HCT116 (cell line): ENCODE measurements around the gene ECSCR. TPM values are rescaled to one million over a fixed set of nuclear protein-coding genes. Genes with fewer than 3 reads are reported as not detected.

Experiments used
- ATAC-seq: fragments of 200-7000 bp; cut with Tn5 transposase; 2 replicates; pipeline ENCODE4 v1.9.1; 2020; ENCODE audit warnings: mild to moderate bottlenecking, moderate library complexity
- BruUV-seq: library from RNA; stranded (reverse); fragments of 400-500 nt; replicated peaks from 2 replicates; lab custom pipeline; 2021; lab: Mats Ljungman, UMichigan
- CTCF ChIA-PET: fragments of 300-600 bp; sonication (Branson Sonifier 250); formaldehyde crosslinking; loops from one replicate; lab custom pipeline; 2021; ENCODE audit warnings: antibody characterized with exemption; lab: Charles Lee
- POLR2A ChIA-PET: fragments of 300-600, 350-600 bp; sonication (Branson Sonifier 250); formaldehyde crosslinking; loops from one replicate; lab custom pipeline; 2021; ENCODE audit warnings: antibody characterized with exemption; lab: Charles Lee
- RAD21 ChIA-PET, 2 experiments: fragments of 300-600 bp; sonication (Branson Sonifier 250); formaldehyde crosslinking; loops; one replicate each; lab custom pipeline; 2023; ENCODE audit warnings: low total read pairs in 2 of 2; ENCODE audit not compliant: uncharacterized antibody in 2 of 2, unreplicated experiment in 2 of 2, low non-redundant PET in 1 of 2; lab: Charles Lee
- DNase-seq: peaks from one replicate; pipeline ENCODE4 v3.0.0-alpha.2; 2010; ENCODE audit warnings: low read depth, low spot score
- H2AFZ ChIP-seq: fragments of 200-600 bp; shearing (Covaris generic), sonication (generic); 2 replicates; pipeline ENCODE4 v1.6.1; 2017; ENCODE audit warnings: low read depth, mixed run types, mixed read lengths, antibody characterized with exemption, low read length; ENCODE audit not compliant: poor library complexity, severe bottlenecking
- H3K27ac ChIP-seq: 2 replicates; pipeline ENCODE4 v1.5.1; 2012; ENCODE audit warnings: low read depth, low read length
- H3K27me3 ChIP-seq: fragments of 200-600 bp; sonication (generic); 2 replicates; pipeline ENCODE4 v1.6.1; 2016; ENCODE audit warnings: mixed run types, low read length, mixed read lengths; ENCODE audit not compliant: insufficient read depth
- H3K36me3 ChIP-seq, 2 experiments: fragments of 200-500 bp in 1 of 2; fragments of 200-600 bp in 1 of 2; sonication (Bioruptor generic) in 1 of 2; sonication (generic) in 1 of 2; 2 replicates each; pipeline versions ENCODE4 v1.5.1 to v1.6.1; 2014 to 2016; ENCODE audit warnings: low read length in 2 of 2, inconsistent platforms in 1 of 2, mixed read lengths in 1 of 2, mixed run types in 1 of 2; ENCODE audit not compliant: insufficient read depth in 2 of 2, control insufficient read depth in 1 of 2
- H3K4me1 ChIP-seq, 2 experiments: fragments of 200-600 bp in 1 of 2; sonication (generic) in 1 of 2; 2 replicates each; pipeline versions ENCODE4 v1.5.1 to v1.6.1; 2012 to 2017; ENCODE audit warnings: low read length in 2 of 2, inconsistent platforms in 1 of 2, mild to moderate bottlenecking in 1 of 2, mixed read lengths in 1 of 2, mixed run types in 1 of 2, moderate library complexity in 1 of 2; ENCODE audit not compliant: insufficient read depth in 2 of 2, control insufficient read depth in 1 of 2
- H3K4me2 ChIP-seq: fragments of 200-600 bp; sonication (generic); 2 replicates; pipeline ENCODE4 v1.6.1; 2017; ENCODE audit warnings: mixed run types, low read length, mixed read lengths
- H3K4me3 ChIP-seq, 2 experiments: fragments of 200-600 bp in 1 of 2; sonication (generic) in 1 of 2; replicated peaks in 1 of 2; 2 replicates each; pipeline ENCODE4 v1.5.1; 2011 to 2016; ENCODE audit warnings: low read length in 2 of 2, control low read depth in 1 of 2, low read depth in 1 of 2, mild to moderate bottlenecking in 1 of 2, mixed read lengths in 1 of 2, mixed run types in 1 of 2
- H3K79me2 ChIP-seq: fragments of 200-600 bp; sonication (generic); 2 replicates; pipeline ENCODE4 v1.6.1; 2017; ENCODE audit warnings: mild to moderate bottlenecking, mixed run types, low read length, moderate library complexity, mixed read lengths; ENCODE audit not compliant: insufficient read depth
- H3K9ac ChIP-seq: fragments of 200-600 bp; sonication (generic); 2 replicates; pipeline ENCODE4 v1.6.1; 2016; ENCODE audit warnings: low read length, mixed read lengths
- H3K9me2 ChIP-seq: fragments of 200-600 bp; sonication (generic), shearing (Covaris generic); 2 replicates; pipeline ENCODE4 v1.6.1; 2017; ENCODE audit warnings: mixed run types, mild to moderate bottlenecking, moderate library complexity; ENCODE audit not compliant: insufficient read depth
- H3K9me3 ChIP-seq, 2 experiments: fragments of 200-500 bp in 1 of 2; fragments of 200-600 bp in 1 of 2; sonication (Bioruptor generic) in 1 of 2; sonication (generic) in 1 of 2; 2 replicates each; pipeline ENCODE4 v1.6.1; 2014 to 2017; ENCODE audit warnings: low read length in 2 of 2, mixed read lengths in 2 of 2, inconsistent platforms in 1 of 2, low read depth in 1 of 2, mild to moderate bottlenecking in 1 of 2, mixed run types in 1 of 2, moderate library complexity in 1 of 2; ENCODE audit not compliant: control insufficient read depth in 1 of 2, insufficient read depth in 1 of 2
- H4K20me1 ChIP-seq: fragments of 200-600 bp; sonication (generic), shearing (Covaris generic); 2 replicates; pipeline ENCODE4 v1.6.1; 2017; ENCODE audit warnings: mixed run types, mild to moderate bottlenecking, moderate library complexity; ENCODE audit not compliant: insufficient read depth
- CBX3 ChIP-seq: IDR thresholded peaks from 2 replicates; pipeline ENCODE4 v1.6.1; 2012; ENCODE audit warnings: low read depth
- CEBPB ChIP-seq: IDR thresholded peaks from 2 replicates; pipeline ENCODE4 v1.6.1; 2012; ENCODE audit warnings: low read depth
- EZH2phosphoT487 ChIP-seq: fragments of 200-600 bp; IDR thresholded peaks from 2 replicates; pipeline ENCODE4 v1.6.1; 2018; ENCODE audit warnings: antibody characterized with exemption, borderline replicate concordance
- JUND ChIP-seq: IDR thresholded peaks from 2 replicates; pipeline ENCODE4 v1.6.1; 2012
- POLR2AphosphoS5 ChIP-seq: IDR thresholded peaks from 2 replicates; pipeline ENCODE4 v1.6.1; 2011; ENCODE audit warnings: mild to moderate bottlenecking, low read depth, low read length, moderate library complexity
- RAD21 ChIP-seq: IDR thresholded peaks from 2 replicates; pipeline ENCODE4 v1.6.1; 2012; ENCODE audit warnings: low read depth, mild to moderate bottlenecking
- SIN3A ChIP-seq: IDR thresholded peaks from 2 replicates; pipeline ENCODE4 v1.6.1; 2012; ENCODE audit warnings: low read depth
- SP1 ChIP-seq: IDR thresholded peaks from 2 replicates; pipeline ENCODE4 v1.6.1; 2012; ENCODE audit warnings: low read depth
- YY1 ChIP-seq: IDR thresholded peaks from 2 replicates; pipeline ENCODE4 v1.6.1; 2011; ENCODE audit warnings: low read length, low read depth, moderate library complexity, mild to moderate bottlenecking; ENCODE audit not compliant: insufficient replicate concordance; ENCODE audit errors: extremely low read depth
- ZFX ChIP-seq: fragments of 450-650 bp; IDR thresholded peaks from 2 replicates; pipeline ENCODE4 v1.6.1; 2017
- ZNF274 ChIP-seq: fragments of 200-500 bp; sonication (Bioruptor generic); IDR thresholded peaks from 2 replicates; pipeline ENCODE4 v1.6.1; 2014; ENCODE audit warnings: mild to moderate bottlenecking, low read depth, low read length, inconsistent platforms
- intact Hi-C: fragments of 100-400 bp; cut with micrococcal nuclease; formaldehyde crosslinking; loops from 2 replicates; pipeline ENCODE4 v1.10.0; 2022
- total RNA-seq: library from RNA; stranded (reverse); gene quantifications from one replicate; pipeline ENCODE4 v1.2.1, GENCODE V29; 2021; ENCODE audit not compliant: unreplicated experiment
- TF ChIP-seq, protein P1 (sequence below): IDR thresholded peaks from 2 replicates; pipeline ENCODE4 v1.6.1; 2012
- TF ChIP-seq, protein P2 (sequence below), 3 experiments: fragments of 200-600 bp in 1 of 3; sonication (generic) in 1 of 3; IDR thresholded peaks in 2 of 3; conservative IDR thresholded peaks in 1 of 3; 2 replicates each; pipeline ENCODE4 v1.5.1; 2012 to 2017; ENCODE audit warnings: low read depth in 2 of 3, low read length in 2 of 3, antibody characterized with exemption in 1 of 3, borderline replicate concordance in 1 of 3, control low read depth in 1 of 3, mild to moderate bottlenecking in 1 of 3, mixed read lengths in 1 of 3, mixed run types in 1 of 3, moderate library complexity in 1 of 3; ENCODE audit not compliant: insufficient read depth in 1 of 3
- TF ChIP-seq, protein P3 (sequence below): IDR thresholded peaks from 2 replicates; pipeline ENCODE4 v1.6.1; 2012
- TF ChIP-seq, protein P4 (sequence below): IDR thresholded peaks from 2 replicates; pipeline ENCODE4 v1.6.1; 2011; ENCODE audit warnings: mild to moderate bottlenecking, low read length, moderate library complexity; ENCODE audit not compliant: insufficient replicate concordance; ENCODE audit errors: extremely low read depth

Gene ECSCR
- total RNA-seq, 1 experiment from 2014 or later = not detected

DNA sequence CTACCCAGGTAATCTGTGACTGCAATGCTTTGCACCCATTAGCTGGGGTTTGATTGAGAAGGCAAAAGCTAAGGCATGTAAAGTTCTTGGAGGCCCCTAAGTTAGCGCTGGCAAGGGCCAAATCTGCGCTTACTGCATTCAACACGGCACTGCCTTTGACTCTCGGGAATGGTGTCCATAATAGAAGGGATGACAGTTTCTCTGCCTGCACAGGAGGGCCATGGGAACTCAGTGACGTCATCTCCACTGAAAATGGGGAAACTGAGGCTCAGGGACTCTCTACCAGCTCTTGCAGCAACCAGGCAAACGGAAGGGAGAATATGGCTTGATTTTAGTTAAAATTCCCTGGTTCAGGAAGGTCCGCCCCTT lies 59.1 kb downstream of the ECSCR start:
- Histone ChIP-seq H3K79me2 (no peaks in the 10 kb centered on the region), H3K4me3 (peak overlapping the region; percentile 49 to 58), H3K9ac (peak overlapping the region; percentile 64), H3K27ac (peak overlapping the region; percentile 92), H3K4me2 (peak overlapping the region; percentile 70), H3K27me3 (no peaks in the 10 kb centered on the region), H3K9me2 (no peaks in the 10 kb centered on the region), H3K4me1 (peaks cover 11 to 19% of the 10 kb centered on the region in 2 experiments), H2AFZ (no peak overlapping the region), H3K9me3 (no peaks in the 10 kb centered on the region), H4K20me1 (no peaks in the 10 kb centered on the region), H3K36me3 (no peaks in the 10 kb centered on the region)
- ATAC-seq (peak; percentile 11), DNase-seq (no peak)
- TF ChIP-seq POLR2AphosphoS5 (peak; percentile 17; the same call in 1 of the 2 replicates), SP1 (no peak), SIN3A (0 out of 2 replicates have a peak, but pooled peaks have one; percentile 37), RAD21 (no peak)
- ChIA-PET RAD21 (no interaction called here), POLR2A (interaction anchor here (1.0 kb wide), 2 partner anchors 11 to 109 kb away, joined by 3 to 4 read pairs; partner anchors contain the start of gene MATR3), CTCF (interaction anchor here (0.6 to 1.8 kb wide), 9 partner anchors 10 to 565 kb away, joined by 3 to 4 read pairs (median 3); no protein-coding TSS in a partner anchor)
- BruUV-seq = TSS peak; percentile 87
- intact Hi-C loops = no loop called here

DNA sequence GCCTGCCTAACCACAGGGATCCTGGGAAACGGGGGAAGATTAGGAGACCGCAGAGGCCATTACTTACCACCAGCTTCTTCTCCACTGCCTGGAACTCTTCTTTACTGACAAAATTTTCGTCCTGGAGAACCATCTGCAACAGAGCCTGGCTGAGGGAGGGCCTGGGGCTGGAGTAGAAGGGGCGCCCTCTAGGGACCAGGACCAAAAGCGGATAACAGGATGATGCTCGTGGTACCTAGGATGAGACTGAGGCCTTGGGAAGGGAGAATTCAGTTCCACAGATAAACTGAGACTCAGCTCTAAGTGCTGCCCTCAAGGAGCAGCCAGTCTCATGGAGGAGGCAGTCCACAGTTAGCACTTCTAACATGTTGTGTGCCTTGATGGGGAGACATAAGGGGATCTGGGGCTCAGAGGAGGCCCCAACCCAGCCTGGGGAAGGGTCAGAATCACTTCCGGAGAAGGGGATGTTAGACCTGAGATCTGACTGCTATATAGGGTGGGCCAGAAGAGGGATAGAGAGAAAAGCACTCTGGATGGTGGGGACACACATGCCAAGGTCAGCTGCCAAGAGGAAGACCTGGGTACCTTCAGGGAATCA lies 59.9 kb downstream of the ECSCR start:
- peak overlapping the region; percentile 92; the same call in 1 of the 2 replicates for H3K27ac ChIP-seq
- intact Hi-C loops = no loop called here
- H3K4me1 ChIP-seq = peaks cover 11 to 24% of the 10 kb centered on the region in 2 experiments
- peak; percentile 19 for DNase-seq
- H2AFZ ChIP-seq = no peak overlapping the region
- no peaks in the 10 kb centered on the region for H4K20me1 ChIP-seq
- TF ChIP-seq JUND = no peak
- TF ChIP-seq EZH2phosphoT487 = no peak
- TF ChIP-seq, protein P1, sequence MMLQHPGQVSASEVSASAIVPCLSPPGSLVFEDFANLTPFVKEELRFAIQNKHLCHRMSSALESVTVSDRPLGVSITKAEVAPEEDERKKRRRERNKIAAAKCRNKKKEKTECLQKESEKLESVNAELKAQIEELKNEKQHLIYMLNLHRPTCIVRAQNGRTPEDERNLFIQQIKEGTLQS = no peak
- no peak for TF ChIP-seq ZNF274
- TF ChIP-seq CBX3 = peak; percentile 29; the same call in 1 of the 2 replicates
- TF ChIP-seq SIN3A = no peak
- peak; percentile 9 for TF ChIP-seq YY1
- TF ChIP-seq, protein P2, sequence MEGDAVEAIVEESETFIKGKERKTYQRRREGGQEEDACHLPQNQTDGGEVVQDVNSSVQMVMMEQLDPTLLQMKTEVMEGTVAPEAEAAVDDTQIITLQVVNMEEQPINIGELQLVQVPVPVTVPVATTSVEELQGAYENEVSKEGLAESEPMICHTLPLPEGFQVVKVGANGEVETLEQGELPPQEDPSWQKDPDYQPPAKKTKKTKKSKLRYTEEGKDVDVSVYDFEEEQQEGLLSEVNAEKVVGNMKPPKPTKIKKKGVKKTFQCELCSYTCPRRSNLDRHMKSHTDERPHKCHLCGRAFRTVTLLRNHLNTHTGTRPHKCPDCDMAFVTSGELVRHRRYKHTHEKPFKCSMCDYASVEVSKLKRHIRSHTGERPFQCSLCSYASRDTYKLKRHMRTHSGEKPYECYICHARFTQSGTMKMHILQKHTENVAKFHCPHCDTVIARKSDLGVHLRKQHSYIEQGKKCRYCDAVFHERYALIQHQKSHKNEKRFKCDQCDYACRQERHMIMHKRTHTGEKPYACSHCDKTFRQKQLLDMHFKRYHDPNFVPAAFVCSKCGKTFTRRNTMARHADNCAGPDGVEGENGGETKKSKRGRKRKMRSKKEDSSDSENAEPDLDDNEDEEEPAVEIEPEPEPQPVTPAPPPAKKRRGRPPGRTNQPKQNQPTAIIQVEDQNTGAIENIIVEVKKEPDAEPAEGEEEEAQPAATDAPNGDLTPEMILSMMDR (IDR thresholded peaks at IDR 0.05 in 2 of 3, conservative IDR thresholded peaks at IDR 0.05 in 1 of 3; ENCODE audit: borderline replicate concordance in 1 of 3, insufficient read depth in 1 of 3, low read depth in 2 of 3, low read length in 2 of 3) = peak; percentile 38 to 82 (median 81); a peak in 5 of 6 replicates
- TF ChIP-seq, protein P3, sequence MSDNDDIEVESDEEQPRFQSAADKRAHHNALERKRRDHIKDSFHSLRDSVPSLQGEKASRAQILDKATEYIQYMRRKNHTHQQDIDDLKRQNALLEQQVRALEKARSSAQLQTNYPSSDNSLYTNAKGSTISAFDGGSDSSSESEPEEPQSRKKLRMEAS = no peak
- TF ChIP-seq CEBPB = no peak
- no peak for TF ChIP-seq ZFX
- TF ChIP-seq, protein P4, sequence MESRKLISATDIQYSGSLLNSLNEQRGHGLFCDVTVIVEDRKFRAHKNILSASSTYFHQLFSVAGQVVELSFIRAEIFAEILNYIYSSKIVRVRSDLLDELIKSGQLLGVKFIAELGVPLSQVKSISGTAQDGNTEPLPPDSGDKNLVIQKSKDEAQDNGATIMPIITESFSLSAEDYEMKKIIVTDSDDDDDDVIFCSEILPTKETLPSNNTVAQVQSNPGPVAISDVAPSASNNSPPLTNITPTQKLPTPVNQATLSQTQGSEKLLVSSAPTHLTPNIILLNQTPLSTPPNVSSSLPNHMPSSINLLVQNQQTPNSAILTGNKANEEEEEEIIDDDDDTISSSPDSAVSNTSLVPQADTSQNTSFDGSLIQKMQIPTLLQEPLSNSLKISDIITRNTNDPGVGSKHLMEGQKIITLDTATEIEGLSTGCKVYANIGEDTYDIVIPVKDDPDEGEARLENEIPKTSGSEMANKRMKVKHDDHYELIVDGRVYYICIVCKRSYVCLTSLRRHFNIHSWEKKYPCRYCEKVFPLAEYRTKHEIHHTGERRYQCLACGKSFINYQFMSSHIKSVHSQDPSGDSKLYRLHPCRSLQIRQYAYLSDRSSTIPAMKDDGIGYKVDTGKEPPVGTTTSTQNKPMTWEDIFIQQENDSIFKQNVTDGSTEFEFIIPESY = no peak
- peak; percentile 53 for TF ChIP-seq RAD21
- H3K79me2 ChIP-seq = no peaks in the 10 kb centered on the region
- no TSS peak for BruUV-seq
- no peaks in the 10 kb centered on the region for H3K9me3 ChIP-seq
- ChIA-PET CTCF (interaction anchor here (0.9 to 1.8 kb wide), 5 partner anchors 10 to 117 kb away, joined by 3 to 10 read pairs (median 3); no protein-coding TSS in a partner anchor), RAD21 (no interaction called here), POLR2A (interaction anchor here (1.0 kb wide), 1 partner anchor 109 kb away, joined by 3 read pairs; the partner anchor contains the start of gene MATR3)
- H3K36me3 ChIP-seq = no peaks in the 10 kb centered on the region
- H3K4me3 ChIP-seq = peak overlapping the region in 1 of 2 experiments; percentile 49; a peak in 2 of 4 replicates
- H3K9me2 ChIP-seq = no peaks in the 10 kb centered on the region
- peak overlapping the region; percentile 70 for H3K4me2 ChIP-seq
- H3K27me3 ChIP-seq = no peaks in the 10 kb centered on the region
- no peak overlapping the region for H3K9ac ChIP-seq
- ATAC-seq = peak; percentile 40
